ENCODE results near the gene ZPR1.

DNA sequence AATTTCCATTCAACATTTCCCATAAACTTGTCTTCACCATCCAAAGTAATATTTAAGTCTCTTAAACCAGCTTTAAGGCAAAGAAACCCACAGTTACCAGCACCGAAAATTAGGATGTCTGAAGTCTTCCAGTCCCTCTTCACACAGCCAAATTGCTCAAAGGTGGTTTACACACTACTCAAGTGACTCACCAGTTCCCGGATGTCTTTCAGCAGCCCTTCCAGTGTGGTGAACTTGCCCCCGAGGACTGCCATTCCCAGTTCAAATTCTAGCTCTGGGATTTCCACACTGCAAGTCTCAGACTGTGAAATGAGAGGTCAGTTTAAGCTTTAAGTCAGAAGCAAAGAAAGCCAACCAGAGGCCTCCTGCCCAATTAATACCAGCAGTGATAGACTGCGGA is 5.1 kb downstream of the ZPR1 start:
- TF ChIP-seq, protein P1, sequence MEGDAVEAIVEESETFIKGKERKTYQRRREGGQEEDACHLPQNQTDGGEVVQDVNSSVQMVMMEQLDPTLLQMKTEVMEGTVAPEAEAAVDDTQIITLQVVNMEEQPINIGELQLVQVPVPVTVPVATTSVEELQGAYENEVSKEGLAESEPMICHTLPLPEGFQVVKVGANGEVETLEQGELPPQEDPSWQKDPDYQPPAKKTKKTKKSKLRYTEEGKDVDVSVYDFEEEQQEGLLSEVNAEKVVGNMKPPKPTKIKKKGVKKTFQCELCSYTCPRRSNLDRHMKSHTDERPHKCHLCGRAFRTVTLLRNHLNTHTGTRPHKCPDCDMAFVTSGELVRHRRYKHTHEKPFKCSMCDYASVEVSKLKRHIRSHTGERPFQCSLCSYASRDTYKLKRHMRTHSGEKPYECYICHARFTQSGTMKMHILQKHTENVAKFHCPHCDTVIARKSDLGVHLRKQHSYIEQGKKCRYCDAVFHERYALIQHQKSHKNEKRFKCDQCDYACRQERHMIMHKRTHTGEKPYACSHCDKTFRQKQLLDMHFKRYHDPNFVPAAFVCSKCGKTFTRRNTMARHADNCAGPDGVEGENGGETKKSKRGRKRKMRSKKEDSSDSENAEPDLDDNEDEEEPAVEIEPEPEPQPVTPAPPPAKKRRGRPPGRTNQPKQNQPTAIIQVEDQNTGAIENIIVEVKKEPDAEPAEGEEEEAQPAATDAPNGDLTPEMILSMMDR (conservative IDR thresholded peaks at IDR 0.05; ENCODE audit: low read depth, low read length), result no peak
- TF ChIP-seq POLR2A (IDR thresholded peaks at IDR 0.05; ENCODE audit: low read depth, low read length) (no peak), RAD21 (IDR thresholded peaks at IDR 0.05; ENCODE audit: low read length) (no peak), RFX5 (IDR thresholded peaks at IDR 0.05; ENCODE audit: low read depth, low read length) (no peak), FOS (IDR thresholded peaks at IDR 0.05; ENCODE audit: low read depth, low read length) (no peak), MAFK (IDR thresholded peaks at IDR 0.05; ENCODE audit: low read depth, low read length) (no peak), MXI1 (IDR thresholded peaks at IDR 0.05; ENCODE audit: borderline replicate concordance, low read depth, low read length) (no peak), NFE2L2 (IDR thresholded peaks at IDR 0.05; ENCODE audit: low read depth, low read length) (no peak)
